NCI-H2081 (cell line): ENCODE data around the gene TRAPPC6A.

Source experiments
- DNase-seq, 2 experiments: peaks; one replicate each; lab custom pipeline; 2025; lab: John Stamatoyannopoulos, UW

The TRAPPC6A gene

DNA sequence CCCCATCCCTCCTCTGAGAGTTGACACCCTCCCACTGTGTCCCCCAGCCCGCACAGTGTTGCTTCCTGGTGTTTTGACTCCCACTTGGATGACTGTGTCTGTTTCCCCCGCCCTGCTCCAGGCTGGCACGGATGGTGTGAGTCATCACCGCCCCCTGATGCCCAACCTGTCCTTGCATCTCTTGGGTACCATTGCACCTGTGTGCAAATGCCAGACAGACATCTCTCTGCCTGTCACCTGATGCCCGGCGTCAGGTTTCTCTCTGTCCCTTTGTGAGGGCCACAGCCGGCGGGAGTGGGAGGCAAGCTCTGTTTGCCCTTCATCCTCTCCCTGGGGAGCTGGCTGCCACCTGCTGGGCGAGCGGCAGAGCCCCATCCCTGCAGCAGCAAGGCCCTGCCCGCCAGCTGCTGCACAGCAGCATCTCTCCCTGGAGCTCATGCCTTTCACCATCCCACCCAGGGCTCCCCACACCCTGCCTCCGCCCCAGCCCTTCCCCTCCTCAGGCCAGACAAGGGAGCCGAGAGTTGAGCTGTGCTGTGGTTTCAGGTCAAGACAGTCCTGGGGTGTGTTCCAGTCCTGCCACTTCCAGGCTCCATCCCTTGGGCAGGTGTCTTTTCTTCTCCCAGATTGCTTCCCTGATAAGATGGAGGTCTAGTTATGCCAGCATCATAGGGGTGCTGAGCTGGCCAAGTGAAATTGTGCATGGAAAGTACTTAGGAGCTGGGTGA is 47.0 kb downstream of the TRAPPC6A start:
- peak; percentile 95 to 98 for DNase-seq

DNA sequence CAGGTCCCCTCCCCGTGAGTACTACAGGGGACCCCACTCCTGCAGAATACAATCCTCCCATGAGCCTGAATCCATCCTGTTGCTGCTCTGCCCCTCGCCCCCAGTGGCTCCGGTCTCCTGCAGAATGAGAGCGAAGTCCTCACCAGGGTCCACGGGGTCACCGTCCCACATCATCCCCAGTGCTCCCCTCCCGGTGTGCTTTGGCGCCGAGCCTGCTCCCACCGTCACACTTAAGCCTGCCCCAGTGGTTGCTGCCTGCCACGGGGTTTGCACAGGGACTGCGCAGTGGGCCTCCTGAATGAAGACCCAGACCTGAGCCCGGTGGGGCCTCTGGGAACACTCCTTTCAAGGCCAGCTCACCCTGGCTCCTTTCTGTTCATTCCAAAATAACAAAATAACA is 47.8 kb downstream of the TRAPPC6A start:
- DNase-seq, result no peak

DNA sequence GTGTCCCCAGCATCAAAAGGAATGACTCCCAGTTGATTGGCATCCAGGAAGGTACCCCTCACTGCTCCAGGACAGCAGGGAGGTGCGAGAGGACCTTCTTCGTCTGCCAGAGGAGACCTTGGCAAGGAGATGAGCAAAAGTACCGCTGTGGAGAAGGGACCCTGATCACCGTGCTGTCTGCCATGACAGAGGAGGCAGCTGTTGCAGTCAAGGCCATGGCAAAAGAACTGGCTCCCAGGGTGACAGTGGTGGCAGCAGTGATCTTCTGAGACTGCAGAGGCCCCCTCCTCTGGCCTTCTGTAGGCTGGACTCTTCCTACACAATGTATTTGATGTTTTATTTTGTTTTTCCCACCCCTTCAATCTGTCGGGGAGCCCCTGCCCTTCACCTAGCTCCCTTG is 49.2 kb downstream of the TRAPPC6A start:
- DNase-seq, result no peak

DNA sequence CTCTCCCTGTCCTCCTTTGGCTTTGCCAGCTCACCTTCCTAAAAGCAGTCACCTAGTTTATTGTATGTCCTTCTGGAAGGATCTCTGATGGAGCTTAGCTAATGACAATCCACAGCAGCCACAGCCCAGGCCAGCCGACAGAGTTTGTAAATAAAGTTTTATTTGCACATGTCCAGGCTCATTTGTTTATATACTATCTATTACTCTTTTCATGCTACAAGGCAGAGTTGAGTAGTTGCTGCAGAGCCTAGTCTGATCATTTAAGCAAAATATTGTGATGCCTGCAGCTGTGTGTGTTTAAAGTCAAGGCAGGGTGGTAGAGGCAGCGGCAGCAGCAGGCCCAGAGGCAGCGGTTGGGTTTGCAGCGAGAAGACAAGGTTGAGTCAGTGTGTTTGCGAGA is 49.9 kb downstream of the TRAPPC6A start:
- no peak for DNase-seq

DNA sequence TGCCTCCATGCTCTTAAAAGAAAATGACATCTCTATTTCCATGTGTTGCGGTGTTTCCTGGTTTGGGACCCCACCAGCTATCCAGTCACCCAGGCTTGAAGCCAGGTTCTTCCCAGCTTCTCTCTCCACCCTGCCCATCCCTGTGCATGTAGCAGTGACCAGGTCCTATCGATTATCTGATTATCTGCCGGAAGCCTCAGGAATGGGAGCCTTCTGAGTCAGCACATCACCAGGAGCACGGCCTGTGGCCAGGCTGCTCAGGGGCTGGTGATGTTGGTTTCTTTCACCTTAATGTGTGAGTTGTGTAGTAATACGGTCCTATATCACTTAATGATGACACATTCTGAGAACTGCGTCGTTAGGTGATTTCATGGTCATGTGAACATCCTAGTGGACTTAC is 51.4 kb downstream of the TRAPPC6A start:
- DNase-seq, result no peak

DNA sequence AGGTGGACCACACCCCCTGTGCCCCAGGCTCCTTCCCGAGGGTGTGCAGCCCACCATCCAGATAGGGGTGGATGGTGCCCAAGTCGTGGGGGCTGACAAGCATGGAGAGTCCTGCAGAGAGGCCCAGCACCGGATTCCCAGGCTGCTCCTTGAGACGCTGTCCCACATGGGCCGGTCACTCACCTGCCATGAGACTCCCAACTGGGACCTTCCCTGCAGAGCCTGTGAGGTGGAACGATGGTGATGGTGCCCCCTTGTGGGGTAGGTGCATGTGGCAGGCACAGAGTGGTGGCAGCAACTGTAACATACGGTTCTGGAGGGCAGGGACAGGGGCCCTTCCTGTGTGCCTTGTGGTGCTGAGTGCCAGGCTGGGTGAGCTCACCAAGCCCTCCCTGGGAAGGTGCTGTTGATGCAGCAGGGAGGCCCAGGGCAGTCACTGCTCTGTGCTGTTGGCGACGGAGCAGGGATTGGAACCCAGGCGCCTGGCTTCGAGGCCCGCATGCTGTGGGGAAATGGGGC is 52.0 kb downstream of the TRAPPC6A start:
- DNase-seq, result peak; percentile 62 to 67

DNA sequence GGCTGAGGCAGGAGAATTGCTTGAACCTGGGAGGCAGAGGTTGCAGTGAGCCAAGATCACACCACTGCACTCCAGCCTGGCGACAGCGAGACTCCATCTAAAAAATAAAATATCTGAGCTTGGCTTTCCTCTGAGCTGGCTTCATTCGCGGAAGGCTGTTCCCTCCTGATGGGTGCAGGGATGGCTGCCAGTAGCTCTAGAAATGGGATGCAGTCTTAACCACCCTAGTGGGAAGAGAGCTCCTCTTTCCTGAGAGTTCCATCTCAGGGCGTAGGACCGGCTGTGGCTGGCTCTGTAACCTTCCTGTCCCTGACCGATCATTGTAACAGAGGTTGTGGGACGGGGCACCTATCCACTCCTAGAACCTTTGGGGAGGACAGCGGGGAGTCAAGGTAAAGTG is 52.7 kb downstream of the TRAPPC6A start:
- DNase-seq, result no peak

DNA sequence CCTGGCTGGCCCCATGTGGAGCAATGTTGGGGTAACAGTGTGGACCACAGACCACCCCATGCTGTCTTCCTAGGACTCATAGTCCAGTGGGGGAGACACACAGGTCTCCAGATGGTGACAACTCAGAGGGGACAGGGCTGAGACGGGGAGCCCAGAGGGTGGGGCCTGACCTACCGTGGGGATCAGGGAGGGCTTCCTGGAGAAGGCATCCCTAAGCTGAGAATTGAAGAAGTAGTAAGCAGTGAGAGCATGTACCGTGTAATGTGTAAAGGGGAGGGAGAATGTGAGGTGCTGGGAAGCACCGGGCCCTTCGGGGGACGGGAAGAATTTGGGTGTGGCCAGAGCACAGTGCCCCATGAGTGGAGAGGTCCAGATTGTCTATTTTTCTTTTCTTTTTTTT is 54.0 kb downstream of the TRAPPC6A start:
- DNase-seq, result no peak

DNA sequence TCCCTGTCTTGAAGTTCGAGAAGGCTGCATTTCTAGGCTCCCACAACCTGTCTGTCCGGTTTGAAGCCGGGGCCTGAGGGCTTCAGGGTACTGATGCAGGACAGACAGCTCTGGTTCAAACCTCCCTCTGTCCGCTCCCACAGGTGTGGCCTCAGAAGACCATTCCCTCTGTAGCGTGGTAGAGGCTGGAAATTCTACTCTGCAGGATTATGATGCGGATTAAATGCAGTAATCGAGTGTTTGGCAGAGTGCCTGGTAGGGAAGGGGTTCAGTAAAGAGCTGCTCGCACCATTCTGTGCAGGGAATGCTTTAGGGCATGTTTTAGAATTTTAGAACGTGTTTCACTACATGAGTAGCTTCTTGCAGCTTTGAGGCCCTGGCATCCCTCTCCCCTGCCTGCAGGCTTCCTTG is 54.6 kb downstream of the TRAPPC6A start:
- DNase-seq, result peak in 1 of 2 experiments; percentile 62

DNA sequence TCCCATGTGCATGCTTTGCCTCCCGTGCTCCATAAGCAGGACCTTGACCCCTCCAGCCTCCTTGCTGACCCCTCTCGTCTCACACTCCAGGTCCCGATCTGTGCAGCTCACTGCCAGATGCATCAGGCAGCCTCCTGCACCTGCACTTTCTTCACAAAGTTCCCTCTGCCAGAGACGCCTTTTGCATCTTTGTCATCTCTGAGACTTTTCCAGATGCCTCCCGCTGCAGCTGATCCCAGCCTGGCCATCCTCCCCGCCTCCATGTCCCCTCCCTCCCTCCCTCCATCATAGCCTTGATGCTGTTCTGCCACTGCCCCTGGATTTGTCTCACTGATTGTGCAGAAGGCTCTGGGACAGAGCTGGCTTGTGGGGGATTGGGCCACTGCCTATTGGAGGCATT is 55.2 kb downstream of the TRAPPC6A start:
- DNase-seq, result no peak

DNA sequence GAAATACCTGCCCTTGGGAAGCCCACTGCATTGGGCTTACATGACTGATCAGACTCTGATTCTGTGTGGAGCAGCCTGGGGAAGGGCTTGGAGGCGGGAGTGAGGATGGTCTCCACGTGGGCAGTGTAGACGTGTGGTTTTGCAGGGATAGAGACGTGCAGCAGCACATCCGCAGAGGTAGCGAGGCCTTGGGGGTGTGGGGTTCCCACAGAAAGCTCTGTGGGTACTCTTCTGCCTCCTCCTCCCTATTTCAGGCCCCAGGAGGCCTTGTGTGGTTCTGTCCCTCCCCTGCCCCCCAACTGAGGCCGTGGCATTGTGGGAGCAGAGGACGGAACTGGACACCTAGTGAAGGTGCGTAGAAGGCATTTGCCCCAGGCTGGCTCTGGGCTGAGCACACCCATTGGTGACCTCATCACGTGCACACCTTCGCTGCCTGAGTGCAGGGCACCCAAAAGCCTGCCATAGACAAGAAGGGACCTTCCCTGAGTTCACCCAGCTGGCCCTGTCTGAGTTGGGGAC is 56.2 kb downstream of the TRAPPC6A start:
- no peak for DNase-seq

DNA sequence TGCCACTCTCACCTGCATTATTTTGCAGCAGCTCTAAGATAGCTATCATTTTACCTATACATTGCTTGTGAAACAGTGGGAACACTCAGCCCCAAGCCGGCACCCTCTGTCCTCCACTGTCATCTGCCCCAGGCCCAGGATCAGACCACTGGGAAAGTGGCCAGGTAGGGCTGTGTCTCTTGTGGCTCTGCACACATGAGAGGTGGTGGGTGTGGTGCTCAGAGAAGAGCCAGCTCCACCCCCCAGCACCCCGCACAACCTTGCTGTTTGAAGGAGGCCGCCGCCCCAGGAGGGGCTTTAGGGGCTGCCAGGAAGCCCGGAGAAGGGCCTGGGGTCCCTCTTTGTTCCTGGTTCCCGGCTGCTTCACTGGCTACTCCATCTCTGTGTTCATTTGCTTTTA is 58.5 kb downstream of the TRAPPC6A start:
- peak in 1 of 2 experiments; percentile 3 for DNase-seq

DNA sequence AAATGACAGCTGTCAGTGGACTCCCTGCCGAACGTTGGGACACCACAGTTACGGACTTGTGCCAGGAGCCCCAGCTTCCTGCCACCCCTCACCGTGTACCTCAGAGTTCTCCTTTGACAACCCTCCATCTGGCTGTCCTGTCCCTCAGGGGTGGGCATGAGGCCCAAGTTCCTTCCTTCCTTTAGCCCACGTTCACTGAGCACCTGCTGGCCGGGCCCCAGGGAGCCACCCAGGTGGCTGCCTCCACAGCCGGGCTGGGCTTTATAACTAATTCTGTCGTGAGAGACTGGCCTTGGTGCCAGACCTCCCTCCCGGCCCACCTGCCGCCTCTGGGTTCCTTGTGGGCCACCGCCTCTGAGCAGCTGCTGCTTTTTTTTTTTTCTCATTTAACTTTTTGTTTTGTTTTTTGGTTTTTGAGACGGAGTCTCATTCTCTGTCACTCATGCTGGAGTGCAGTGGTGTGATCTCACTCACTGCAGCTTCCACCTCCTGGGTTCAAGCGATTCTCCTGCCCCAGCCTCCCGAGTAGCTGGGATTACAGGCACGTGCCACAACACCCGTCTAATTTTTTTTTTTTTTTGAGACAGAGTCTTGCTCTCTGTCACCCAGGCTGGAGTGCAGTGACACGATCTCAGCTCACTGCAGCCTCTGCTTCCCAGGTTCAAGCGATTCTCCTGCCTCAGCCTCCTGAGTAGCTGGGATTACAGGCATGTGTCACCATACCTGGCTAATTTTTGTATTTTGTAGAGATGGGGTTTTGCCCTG is 59.3 kb downstream of the TRAPPC6A start:
- peak; percentile 47 to 82 for DNase-seq

DNA sequence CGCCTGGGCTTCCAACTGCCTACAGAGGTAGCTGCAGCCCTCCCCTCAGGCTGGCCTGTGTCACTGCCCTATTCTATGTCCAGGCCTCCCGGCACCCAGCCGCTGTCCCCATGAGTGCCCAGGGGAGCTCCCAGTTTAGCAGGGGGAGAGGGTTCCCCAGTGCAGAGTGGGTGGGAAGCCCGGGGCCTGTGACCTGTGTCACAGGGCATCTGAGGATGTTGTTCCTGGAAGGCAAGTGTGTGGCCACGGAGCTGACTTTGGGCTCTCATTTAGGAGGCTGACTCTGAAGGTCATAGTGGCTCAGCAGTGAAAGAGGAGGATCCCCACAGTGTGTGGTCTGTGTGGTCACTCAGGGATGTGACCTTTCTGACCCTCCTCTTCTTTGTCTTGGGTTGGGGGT is 59.9 kb downstream of the TRAPPC6A start:
- no peak for DNase-seq

DNA sequence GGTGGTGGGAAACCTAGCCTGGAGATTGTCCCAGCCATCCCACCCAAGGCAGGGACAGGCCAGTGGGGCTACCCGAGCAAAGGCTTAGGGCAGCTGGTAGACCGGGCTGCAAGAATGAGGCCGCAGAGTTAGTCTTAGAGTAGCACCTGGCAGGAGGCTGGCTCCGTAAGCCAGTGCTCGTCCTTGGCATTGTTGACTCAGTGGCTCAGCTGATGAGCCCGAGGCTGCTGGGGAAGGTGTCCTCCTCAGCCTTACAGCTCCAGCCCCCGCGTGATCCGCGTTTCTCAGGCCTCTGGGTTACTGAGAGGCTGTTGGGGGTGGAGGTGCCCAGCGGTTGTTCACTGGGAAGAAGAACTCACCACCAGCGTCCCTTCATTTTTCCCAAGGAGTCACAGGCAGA is 60.4 kb downstream of the TRAPPC6A start:
- peak in 1 of 2 experiments; percentile 32 for DNase-seq

DNA sequence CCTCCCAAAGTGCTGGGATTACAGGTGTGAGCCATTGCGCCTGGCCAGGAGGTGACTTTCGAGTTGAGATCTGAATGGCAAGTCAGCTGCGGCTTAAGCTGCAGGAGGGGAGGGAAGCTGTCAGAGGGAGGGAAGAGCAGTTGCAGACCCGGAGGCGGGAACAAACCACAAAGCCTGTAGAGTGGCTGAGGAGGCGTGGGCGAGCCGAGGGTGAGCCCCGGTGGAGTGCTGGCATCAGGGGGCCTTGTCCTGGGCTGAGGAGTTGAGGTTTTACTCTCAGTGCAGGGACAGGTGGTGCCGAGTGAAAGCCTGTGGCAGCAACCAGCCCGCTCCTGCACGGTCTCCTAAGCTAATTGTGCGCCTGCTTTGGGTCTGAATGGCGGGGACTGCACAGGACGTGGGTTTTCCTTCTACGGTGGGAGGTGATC is 60.9 kb downstream of the TRAPPC6A start:
- DNase-seq, result peak in 1 of 2 experiments; percentile 24

DNA sequence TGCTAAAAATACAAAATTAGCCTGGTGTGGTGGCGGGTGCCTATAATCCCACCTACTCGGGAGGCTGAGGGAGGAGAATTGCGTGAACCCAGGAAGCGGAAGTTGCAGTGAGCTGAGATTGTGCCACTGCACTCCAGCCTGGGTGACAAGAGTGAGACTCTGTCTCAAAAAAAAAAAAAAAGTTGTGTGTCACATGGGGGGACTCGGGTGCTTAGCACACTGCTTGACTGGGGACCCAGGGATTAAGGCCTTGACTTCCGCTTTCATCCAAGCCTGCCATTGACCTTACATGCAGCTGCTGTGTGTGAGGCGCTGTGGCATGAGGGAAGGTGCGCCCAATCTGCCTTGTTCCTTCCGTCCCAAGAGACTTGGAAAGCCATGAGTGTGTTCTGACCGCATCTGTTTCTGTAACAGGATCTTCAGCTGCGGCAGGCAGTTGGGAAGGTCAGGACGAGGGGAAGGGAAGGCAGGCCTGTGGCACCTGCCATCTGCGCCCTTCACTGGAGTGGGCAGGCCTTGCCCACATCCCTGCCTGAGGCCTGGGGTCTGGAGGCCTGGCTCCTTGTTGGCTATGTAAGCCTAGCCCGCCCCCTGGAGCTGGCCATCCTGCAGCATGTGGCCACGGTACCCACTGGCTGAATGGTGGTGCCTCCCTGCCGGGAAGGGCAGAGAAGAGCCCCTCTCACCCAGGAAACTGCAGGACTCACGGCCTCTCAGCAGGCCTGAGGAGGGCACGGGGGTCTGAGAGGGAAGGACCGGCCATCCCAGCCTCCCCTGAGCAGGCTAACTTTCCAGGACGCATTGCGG is 62.0 kb downstream of the TRAPPC6A start:
- no peak for DNase-seq

DNA sequence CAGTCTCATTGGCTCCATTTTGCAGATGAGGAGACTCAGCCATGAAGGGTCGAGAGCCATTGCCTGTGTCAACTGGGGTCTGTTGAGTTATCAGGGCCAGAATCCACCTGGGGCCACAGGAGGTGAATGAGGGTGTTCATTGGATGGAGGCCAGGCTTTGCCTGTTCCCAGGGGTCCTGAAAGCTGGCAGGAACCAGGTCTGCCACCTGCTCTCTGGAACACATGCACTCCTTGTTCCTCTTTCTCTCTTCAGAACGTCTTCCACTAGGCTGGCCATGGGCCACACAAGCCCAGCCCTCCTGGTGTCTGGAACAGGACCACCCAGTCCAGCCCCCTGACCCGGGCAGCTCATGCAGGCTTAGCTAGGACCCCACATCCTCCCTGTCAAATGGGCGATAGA is 63.9 kb downstream of the TRAPPC6A start:
- DNase-seq, result peak; percentile 57 to 69

DNA sequence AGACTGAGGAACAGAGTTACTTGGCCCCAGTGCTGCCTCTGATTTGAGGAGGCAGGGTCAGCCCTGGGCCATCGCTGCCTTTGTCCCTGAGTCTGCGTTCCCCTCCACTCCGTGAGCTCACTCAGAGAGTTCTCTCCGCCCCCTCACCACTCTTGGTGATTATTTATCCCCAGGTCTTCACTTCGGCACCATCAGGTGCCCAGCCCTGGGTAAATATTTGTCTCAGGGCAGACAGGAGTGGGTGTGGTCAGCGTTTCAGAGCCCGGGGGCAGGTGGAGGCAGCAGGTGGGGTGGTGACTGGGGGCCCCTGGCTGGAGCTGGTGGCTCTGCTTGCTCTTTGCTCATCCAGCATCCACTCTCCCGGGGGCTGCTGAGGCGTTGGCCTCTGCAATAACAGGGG is 64.4 kb downstream of the TRAPPC6A start:
- peak; percentile 90 to 93 for DNase-seq
